ENCODE results near the gene KRT7. TPM values are rescaled to one million over a fixed set of nuclear protein-coding genes. Genes with fewer than 3 reads are reported as not detected.

KRT7 gene
- total RNA-seq, 2 experiments from 2014 or later = not detected

DNA sequence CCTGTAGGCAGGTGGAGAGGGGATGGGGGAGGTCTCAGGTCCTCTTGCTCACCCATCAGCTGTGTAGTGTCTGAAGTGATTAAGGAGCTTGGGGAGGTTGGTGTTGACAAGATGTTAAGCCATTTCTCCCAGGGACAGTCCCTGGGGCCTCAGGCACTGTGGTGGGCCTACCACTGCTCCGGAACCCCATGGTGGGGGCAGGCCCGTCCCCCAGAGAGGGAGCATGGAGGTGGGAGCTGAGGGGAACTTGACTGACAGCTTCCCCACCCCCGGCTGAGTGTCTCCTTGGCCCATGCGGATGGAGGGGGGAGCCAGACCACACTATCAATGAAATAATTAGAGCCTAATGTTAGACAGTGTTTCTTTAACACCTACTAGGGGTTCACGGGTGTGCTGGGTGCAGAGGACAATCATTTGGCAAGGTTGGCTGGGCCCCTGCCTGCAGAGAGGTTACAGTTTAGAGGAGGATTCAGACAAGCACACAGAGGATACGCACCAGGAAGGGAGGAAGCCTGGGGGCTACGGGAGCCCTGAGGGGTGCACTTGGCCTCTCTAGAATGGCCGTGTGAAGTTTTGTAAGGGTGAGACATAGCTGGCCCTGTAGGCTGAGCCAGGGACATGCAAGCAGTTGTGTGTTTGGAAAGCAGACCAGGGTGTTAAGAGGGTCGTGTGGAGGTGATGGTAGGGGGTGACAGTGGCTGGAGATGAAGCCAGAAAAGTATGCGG is 22.0 kb upstream of the KRT7 start:
- CTCF ChIA-PET = no interaction called here
- POLR2A ChIA-PET = no interaction called here
- Mint-ChIP-seq H3K36me3 (ENCODE audit: low read depth) (no peaks in the 10 kb centered on the region), H3K4me3 (no peak overlapping the region), H3K4me1 (ENCODE audit: low read depth) (no peaks in the 10 kb centered on the region), H3K27me3 (peaks cover 22% of the 10 kb centered on the region), H3K27ac (no peak overlapping the region), H3K9me3 (no peaks in the 10 kb centered on the region)
- H3K9me3 ChIP-seq (ENCODE audit: control insufficient read depth in 1 of 2, insufficient read depth in 1 of 2, low read length in 2 of 2) = no peaks in the 10 kb centered on the region
- H3K4me3 ChIP-seq (ENCODE audit: low read length) = no peak overlapping the region
- H3K27ac ChIP-seq (ENCODE audit: low read depth in 1 of 2, low read length in 2 of 2) = no peak overlapping the region
- no peak for ATAC-seq (ENCODE audit: poor library complexity)
- H3K27me3 ChIP-seq (ENCODE audit: control insufficient read depth in 1 of 2, insufficient read depth in 2 of 2, low read length in 2 of 2) = peaks cover 0 to 3% of the 10 kb centered on the region in 2 experiments
- no peaks in the 10 kb centered on the region for H3K4me1 ChIP-seq (ENCODE audit: insufficient read depth, low read length)
- TF ChIP-seq, protein P1, sequence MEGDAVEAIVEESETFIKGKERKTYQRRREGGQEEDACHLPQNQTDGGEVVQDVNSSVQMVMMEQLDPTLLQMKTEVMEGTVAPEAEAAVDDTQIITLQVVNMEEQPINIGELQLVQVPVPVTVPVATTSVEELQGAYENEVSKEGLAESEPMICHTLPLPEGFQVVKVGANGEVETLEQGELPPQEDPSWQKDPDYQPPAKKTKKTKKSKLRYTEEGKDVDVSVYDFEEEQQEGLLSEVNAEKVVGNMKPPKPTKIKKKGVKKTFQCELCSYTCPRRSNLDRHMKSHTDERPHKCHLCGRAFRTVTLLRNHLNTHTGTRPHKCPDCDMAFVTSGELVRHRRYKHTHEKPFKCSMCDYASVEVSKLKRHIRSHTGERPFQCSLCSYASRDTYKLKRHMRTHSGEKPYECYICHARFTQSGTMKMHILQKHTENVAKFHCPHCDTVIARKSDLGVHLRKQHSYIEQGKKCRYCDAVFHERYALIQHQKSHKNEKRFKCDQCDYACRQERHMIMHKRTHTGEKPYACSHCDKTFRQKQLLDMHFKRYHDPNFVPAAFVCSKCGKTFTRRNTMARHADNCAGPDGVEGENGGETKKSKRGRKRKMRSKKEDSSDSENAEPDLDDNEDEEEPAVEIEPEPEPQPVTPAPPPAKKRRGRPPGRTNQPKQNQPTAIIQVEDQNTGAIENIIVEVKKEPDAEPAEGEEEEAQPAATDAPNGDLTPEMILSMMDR (IDR thresholded peaks at IDR 0.05) = no peak
- H3K36me3 ChIP-seq (ENCODE audit: insufficient read depth, low read length) = no peaks in the 10 kb centered on the region
- intact Hi-C loops (cut with DNase I, micrococcal nuclease) = no loop called here
- no peak for DNase-seq

DNA sequence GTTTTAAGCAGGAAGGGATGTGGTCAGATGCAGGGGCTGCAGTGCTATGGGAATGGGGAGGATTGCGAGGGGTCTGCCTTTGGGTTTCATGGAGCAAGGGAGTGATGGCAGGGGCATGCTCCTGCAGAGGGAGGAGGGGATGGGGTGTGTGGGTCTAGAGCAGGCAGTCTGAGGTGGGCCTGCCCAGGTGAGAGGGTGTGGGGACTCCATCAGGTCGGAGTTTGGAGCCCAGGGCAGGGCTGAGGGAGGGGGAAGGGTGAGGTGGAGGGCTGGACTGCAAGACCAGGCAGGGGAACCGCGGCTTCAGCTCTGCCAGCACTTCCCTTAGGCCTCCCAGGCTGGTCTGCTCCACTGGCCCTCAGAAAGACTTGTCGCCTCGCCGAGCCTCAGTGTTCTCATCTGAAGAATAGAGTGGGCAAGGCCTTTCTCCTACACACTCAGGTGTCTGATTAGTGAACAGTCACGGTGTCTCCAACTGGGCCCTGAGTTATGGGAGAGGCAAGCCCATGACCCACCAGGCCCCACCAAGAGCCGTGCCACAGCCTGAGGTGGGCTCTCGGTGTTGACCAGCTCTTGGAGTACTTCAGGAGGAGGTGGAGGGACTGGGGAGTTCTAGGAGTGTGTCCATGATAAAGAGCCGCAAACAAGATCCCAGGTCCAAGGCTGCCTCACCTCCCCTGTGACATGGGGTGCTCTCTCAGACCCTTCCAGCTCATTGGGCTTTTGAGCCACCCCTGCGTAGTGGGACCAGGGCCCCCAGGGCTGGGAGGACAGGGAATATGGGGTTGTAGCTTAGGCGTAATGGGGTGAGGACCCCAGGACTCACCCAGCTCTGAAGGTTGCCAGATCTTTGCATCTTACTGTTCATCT is 21.1 kb upstream of the KRT7 start:
- Mint-ChIP-seq H3K27ac (no peak overlapping the region), H3K27me3 (peaks cover 22% of the 10 kb centered on the region), H3K4me3 (no peak overlapping the region), H3K36me3 (ENCODE audit: low read depth) (no peaks in the 10 kb centered on the region), H3K9me3 (no peaks in the 10 kb centered on the region), H3K4me1 (ENCODE audit: low read depth) (no peaks in the 10 kb centered on the region)
- ChIA-PET POLR2A (no interaction called here), CTCF (no interaction called here)
- DNase-seq (no peak), ATAC-seq (ENCODE audit: poor library complexity) (no peak)
- peaks cover 0 to 3% of the 10 kb centered on the region in 2 experiments for H3K27me3 ChIP-seq (ENCODE audit: control insufficient read depth in 1 of 2, insufficient read depth in 2 of 2, low read length in 2 of 2)
- intact Hi-C loops (cut with DNase I, micrococcal nuclease) = no loop called here
- no peaks in the 10 kb centered on the region for H3K9me3 ChIP-seq (ENCODE audit: control insufficient read depth in 1 of 2, insufficient read depth in 1 of 2, low read length in 2 of 2)
- no peak overlapping the region for H3K4me3 ChIP-seq (ENCODE audit: low read length)
- TF ChIP-seq, protein P1 (IDR thresholded peaks at IDR 0.05) = no peak
- no peaks in the 10 kb centered on the region for H3K4me1 ChIP-seq (ENCODE audit: insufficient read depth, low read length)
- no peak overlapping the region for H3K27ac ChIP-seq (ENCODE audit: low read depth in 1 of 2, low read length in 2 of 2)
- H3K36me3 ChIP-seq (ENCODE audit: insufficient read depth, low read length) = no peaks in the 10 kb centered on the region

DNA sequence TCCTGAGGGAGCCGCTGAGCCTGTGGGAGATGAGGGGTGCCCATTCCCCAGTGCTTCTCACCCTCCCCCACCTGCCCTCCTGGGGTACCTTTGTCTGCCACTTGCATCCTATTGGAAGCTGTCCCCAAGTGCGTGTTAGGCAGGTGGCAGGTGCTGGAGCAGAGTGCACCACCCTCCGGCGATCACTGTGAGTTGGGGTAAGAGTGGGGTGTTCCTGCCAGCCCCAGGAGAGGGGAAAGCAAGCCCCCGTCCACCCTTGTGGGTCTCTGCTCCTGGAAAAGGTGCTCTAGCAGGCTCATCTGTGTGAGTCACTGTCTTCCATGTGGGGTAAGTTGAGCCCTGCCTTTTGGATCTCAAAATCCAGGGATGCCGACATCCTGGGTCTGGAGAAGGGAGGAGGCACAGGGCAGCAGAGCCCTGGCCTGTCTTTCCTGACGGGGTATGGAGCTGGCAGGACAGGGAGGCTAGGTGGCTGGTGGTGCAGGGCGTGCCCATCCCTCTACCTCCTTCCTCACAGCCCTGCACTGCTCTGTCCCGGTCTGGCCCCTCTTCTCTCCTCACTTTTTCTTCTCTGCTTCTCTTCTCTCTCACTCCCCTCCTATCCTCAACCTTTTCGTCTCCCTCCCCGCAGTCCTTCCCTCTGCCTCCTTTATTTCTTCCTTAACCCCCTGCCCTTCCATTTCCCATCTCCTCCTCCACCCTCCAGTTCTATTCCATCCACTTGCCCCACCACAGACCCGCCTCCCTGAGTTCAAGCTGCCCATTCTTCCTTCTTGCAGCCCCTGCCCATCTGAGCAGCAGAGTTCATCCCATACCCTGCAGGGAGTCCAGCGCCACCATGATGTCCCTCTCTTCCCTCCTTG is 20.1 kb upstream of the KRT7 start:
- H3K36me3 Mint-ChIP-seq (ENCODE audit: low read depth) = no peaks in the 10 kb centered on the region
- no peaks in the 10 kb centered on the region for H3K9me3 Mint-ChIP-seq
- Histone ChIP-seq H3K36me3 (ENCODE audit: insufficient read depth, low read length) (no peaks in the 10 kb centered on the region), H3K4me3 (ENCODE audit: low read length) (no peak overlapping the region), H3K9me3 (ENCODE audit: control insufficient read depth in 1 of 2, insufficient read depth in 1 of 2, low read length in 2 of 2) (no peaks in the 10 kb centered on the region), H3K27me3 (ENCODE audit: control insufficient read depth in 1 of 2, insufficient read depth in 2 of 2, low read length in 2 of 2) (peaks cover 0 to 3% of the 10 kb centered on the region in 2 experiments), H3K27ac (ENCODE audit: low read depth in 1 of 2, low read length in 2 of 2) (no peak overlapping the region), H3K4me1 (ENCODE audit: insufficient read depth, low read length) (no peaks in the 10 kb centered on the region)
- no peak overlapping the region for H3K4me3 Mint-ChIP-seq
- POLR2A ChIA-PET = no interaction called here
- intact Hi-C loops (cut with DNase I, micrococcal nuclease) = no loop called here
- DNase-seq (no peak), ATAC-seq (ENCODE audit: poor library complexity) (no peak)
- no peak overlapping the region for H3K27ac Mint-ChIP-seq
- H3K4me1 Mint-ChIP-seq (ENCODE audit: low read depth) = no peaks in the 10 kb centered on the region
- TF ChIP-seq, protein P1 (IDR thresholded peaks at IDR 0.05) = no peak
- CTCF ChIA-PET = interaction anchor here (0.7 to 0.8 kb wide), 2 partner anchors 13 to 58 kb away, joined by 3 read pairs; no protein-coding TSS in a partner anchor
- peaks cover 30% of the 10 kb centered on the region for H3K27me3 Mint-ChIP-seq

Measured in CD4-positive, alpha-beta T cell (primary cell).